ENCODE results near the gene CRYBG1. TPM values are rescaled to one million over a fixed set of nuclear protein-coding genes. Genes with fewer than 3 reads are reported as not detected.

CRYBG1 gene
- total RNA-seq, 1 experiment from 2014 or later: 5.7 TPM

- Histone ChIP-seq H3K4me2 (ENCODE audit: insufficient read depth, insufficient read length, low read length) (no peak overlapping the region), H4K20me1 (ENCODE audit: control insufficient read depth, insufficient read depth, insufficient read length) (no peaks in the 10 kb centered on the region), H2AFZ (ENCODE audit: low read length) (no peak overlapping the region), H3K23me2 (ENCODE audit: insufficient read length, low read depth, low read length, poor library complexity, severe bottlenecking) (no peaks in the 10 kb centered on the region), H3K79me1 (ENCODE audit: insufficient read depth, low read depth, low read length, poor library complexity, severe bottlenecking) (no peaks in the 10 kb centered on the region), H3K27ac (ENCODE audit: insufficient read length, low read depth, low read length) (no peak overlapping the region), H3K4ac (ENCODE audit: low read depth, low read length) (no peak overlapping the region), H4K91ac (ENCODE audit: insufficient read length, low read depth, low read length) (no peak overlapping the region), H4K5ac (ENCODE audit: insufficient read length, low read depth, low read length) (no peak overlapping the region), H2BK120ac (ENCODE audit: low read depth, low read length, poor library complexity, severe bottlenecking) (no peak overlapping the region), H3K18ac (ENCODE audit: insufficient read length, low read depth, low read length) (no peak overlapping the region), H4K8ac (replicated peaks; ENCODE audit: insufficient read length, low read depth, low read length) (no peak overlapping the region), H2BK12ac (ENCODE audit: insufficient read length, low read depth, low read length) (no peak overlapping the region), H2BK5ac (ENCODE audit: insufficient read length, low read length) (no peak overlapping the region), H3K4me1 (ENCODE audit: insufficient read depth, low read length) (no peaks in the 10 kb centered on the region), H3K79me2 (ENCODE audit: insufficient read depth, low read length) (no peaks in the 10 kb centered on the region), H3K56ac (ENCODE audit: insufficient read length, low read depth, low read length) (no peak overlapping the region), H2BK20ac (ENCODE audit: low read depth, low read length, poor library complexity, severe bottlenecking) (no peak overlapping the region), H3T11ph (ENCODE audit: low read length) (no peak overlapping the region), H2BK15ac (ENCODE audit: low read depth, low read length) (no peak overlapping the region), H3K9ac (ENCODE audit: extremely low read depth, insufficient read length, low read length) (no peak overlapping the region), H2AK5ac (ENCODE audit: insufficient read length, low read length) (no peak overlapping the region), H3K9me3 (ENCODE audit: control insufficient read depth, low read depth, low read length) (no peaks in the 10 kb centered on the region), H3K27me3 (ENCODE audit: insufficient read depth, low read length) (no peaks in the 10 kb centered on the region), H3K14ac (ENCODE audit: insufficient read depth, low read length) (no peak overlapping the region), H3K23ac (ENCODE audit: insufficient read length, low read depth, low read length) (no peak overlapping the region)
- WGBS (ENCODE audit: extremely low coverage, insufficient read length, low lambda C conversion rate): no CpG with 5 or more reads among the region's 1 CpG
- H3K36me3 Mint-ChIP-seq (ENCODE audit: insufficient read depth in 1 of 3, low read depth in 3 of 3): peaks cover 4 to 37% (median 21%) of the 10 kb centered on the region in 3 experiments; a peak in 6 of 7 replicates
- peak overlapping the region in 2 of 3 experiments; percentile 17 to 74; a peak in 4 of 7 replicates for H3K27ac Mint-ChIP-seq
- no peaks in the 10 kb centered on the region for H3K9me3 Mint-ChIP-seq
- H3K27me3 Mint-ChIP-seq (ENCODE audit: low read depth): no peaks in the 10 kb centered on the region
- no peak for DNase-seq
- no peak for TF ChIP-seq CTCF (conservative IDR thresholded peaks at IDR 0.05)
- no peak overlapping the region for H3K4me3 Mint-ChIP-seq
- peaks cover 15 to 18% of the 10 kb centered on the region in 2 experiments for H3K4me1 Mint-ChIP-seq
Measured at GRCh38 chr6:106581468-106581867, 221.0 kb downstream of the CRYBG1 start.
